IMR-90 (cell line): ENCODE data around the gene MAFF. TPM values are rescaled to one million over a fixed set of nuclear protein-coding genes. Genes with fewer than 3 reads are reported as not detected.

Experiments used
- BHLHE40 ChIP-seq: fragments of 150-350 bp; IDR thresholded peaks from 2 replicates; pipeline ENCODE4 v1.6.1; 2016; ENCODE audit warnings: mild to moderate bottlenecking, low read depth, low read length
- ELK1 ChIP-seq: fragments of 150-350 bp; IDR thresholded peaks from 2 replicates; pipeline ENCODE4 v1.6.1; 2016; ENCODE audit warnings: low read depth, mild to moderate bottlenecking, low read length, moderate library complexity, borderline replicate concordance
- RAD21 ChIP-seq: IDR thresholded peaks from 2 replicates; pipeline ENCODE4 v1.6.1; 2012; ENCODE audit warnings: low read length, improper control_type of control experiment
- polyA plus RNA-seq, 3 experiments: library from polyadenylated mRNA; depleted of rRNA; stranded (reverse); fragments of >200 nt; gene quantifications; 2 replicates each; pipeline ENCODE4 v1.2.3, GENCODE V29; 2012; ENCODE audit warnings: low replicate concordance in 1 of 3
- total RNA-seq: library from RNA; depleted of rRNA; stranded (reverse); fragments of >200 nt; gene quantifications from 2 replicates; pipeline ENCODE4 v1.2.3, GENCODE V29; 2012

The MAFF gene
- total and polyA plus RNA-seq, 2 of the 4 experiments (the other 2 are of a cell fraction) = 18.3 to 25.9 TPM

- peak; percentile 18 for TF ChIP-seq RAD21
- no peak for TF ChIP-seq ELK1
- peak; percentile 72 for TF ChIP-seq BHLHE40
These were observed at the start of gene MAFF (continued) for GRCh38 chr22:38201711-38202436.
